Measurements from ENCODE around the gene NAALAD2. TPM values are rescaled to one million over a fixed set of nuclear protein-coding genes. Genes with fewer than 3 reads are reported as not detected.

NAALAD2 gene
- total and polyA plus RNA-seq, 2 experiments from 2014 or later, result 3.4 to 4.3 TPM

GRCh38 chr11:90189011-90189410 is 54.5 kb downstream of the NAALAD2 start:
- Histone ChIP-seq H3K4me1 (ENCODE audit: insufficient read depth) (0 out of 2 replicates have a peak, but pooled peaks cover 3% of the 10 kb centered on the region), H3K4me2 (no peak overlapping the region), H3K9me2 (ENCODE audit: insufficient read depth) (no peaks in the 10 kb centered on the region), H3K4me3 (no peak overlapping the region), H3F3A (replicated peaks; ENCODE audit: low read depth) (no peaks in the 10 kb centered on the region), H3K79me2 (replicated peaks; ENCODE audit: insufficient read depth) (no peaks in the 10 kb centered on the region), H3K27ac (ENCODE audit: low read depth) (no peak overlapping the region), H2AFZ (no peak overlapping the region), H4K20me1 (replicated peaks; ENCODE audit: insufficient read depth) (no peaks in the 10 kb centered on the region), H3K27me3 (ENCODE audit: insufficient read depth) (no peaks in the 10 kb centered on the region), H3K36me3 (ENCODE audit: insufficient read depth) (no peaks in the 10 kb centered on the region)
- H3K9me3 Mint-ChIP-seq, result no peaks in the 10 kb centered on the region; the same call in 2 of the 3 replicates
- H3K36me3 Mint-ChIP-seq (ENCODE audit: low read depth), result no peaks in the 10 kb centered on the region; the same call in 2 of the 3 replicates
- TF ChIP-seq ETS1 (IDR thresholded peaks at IDR 0.05), result no peak
- TF ChIP-seq, protein P1, sequence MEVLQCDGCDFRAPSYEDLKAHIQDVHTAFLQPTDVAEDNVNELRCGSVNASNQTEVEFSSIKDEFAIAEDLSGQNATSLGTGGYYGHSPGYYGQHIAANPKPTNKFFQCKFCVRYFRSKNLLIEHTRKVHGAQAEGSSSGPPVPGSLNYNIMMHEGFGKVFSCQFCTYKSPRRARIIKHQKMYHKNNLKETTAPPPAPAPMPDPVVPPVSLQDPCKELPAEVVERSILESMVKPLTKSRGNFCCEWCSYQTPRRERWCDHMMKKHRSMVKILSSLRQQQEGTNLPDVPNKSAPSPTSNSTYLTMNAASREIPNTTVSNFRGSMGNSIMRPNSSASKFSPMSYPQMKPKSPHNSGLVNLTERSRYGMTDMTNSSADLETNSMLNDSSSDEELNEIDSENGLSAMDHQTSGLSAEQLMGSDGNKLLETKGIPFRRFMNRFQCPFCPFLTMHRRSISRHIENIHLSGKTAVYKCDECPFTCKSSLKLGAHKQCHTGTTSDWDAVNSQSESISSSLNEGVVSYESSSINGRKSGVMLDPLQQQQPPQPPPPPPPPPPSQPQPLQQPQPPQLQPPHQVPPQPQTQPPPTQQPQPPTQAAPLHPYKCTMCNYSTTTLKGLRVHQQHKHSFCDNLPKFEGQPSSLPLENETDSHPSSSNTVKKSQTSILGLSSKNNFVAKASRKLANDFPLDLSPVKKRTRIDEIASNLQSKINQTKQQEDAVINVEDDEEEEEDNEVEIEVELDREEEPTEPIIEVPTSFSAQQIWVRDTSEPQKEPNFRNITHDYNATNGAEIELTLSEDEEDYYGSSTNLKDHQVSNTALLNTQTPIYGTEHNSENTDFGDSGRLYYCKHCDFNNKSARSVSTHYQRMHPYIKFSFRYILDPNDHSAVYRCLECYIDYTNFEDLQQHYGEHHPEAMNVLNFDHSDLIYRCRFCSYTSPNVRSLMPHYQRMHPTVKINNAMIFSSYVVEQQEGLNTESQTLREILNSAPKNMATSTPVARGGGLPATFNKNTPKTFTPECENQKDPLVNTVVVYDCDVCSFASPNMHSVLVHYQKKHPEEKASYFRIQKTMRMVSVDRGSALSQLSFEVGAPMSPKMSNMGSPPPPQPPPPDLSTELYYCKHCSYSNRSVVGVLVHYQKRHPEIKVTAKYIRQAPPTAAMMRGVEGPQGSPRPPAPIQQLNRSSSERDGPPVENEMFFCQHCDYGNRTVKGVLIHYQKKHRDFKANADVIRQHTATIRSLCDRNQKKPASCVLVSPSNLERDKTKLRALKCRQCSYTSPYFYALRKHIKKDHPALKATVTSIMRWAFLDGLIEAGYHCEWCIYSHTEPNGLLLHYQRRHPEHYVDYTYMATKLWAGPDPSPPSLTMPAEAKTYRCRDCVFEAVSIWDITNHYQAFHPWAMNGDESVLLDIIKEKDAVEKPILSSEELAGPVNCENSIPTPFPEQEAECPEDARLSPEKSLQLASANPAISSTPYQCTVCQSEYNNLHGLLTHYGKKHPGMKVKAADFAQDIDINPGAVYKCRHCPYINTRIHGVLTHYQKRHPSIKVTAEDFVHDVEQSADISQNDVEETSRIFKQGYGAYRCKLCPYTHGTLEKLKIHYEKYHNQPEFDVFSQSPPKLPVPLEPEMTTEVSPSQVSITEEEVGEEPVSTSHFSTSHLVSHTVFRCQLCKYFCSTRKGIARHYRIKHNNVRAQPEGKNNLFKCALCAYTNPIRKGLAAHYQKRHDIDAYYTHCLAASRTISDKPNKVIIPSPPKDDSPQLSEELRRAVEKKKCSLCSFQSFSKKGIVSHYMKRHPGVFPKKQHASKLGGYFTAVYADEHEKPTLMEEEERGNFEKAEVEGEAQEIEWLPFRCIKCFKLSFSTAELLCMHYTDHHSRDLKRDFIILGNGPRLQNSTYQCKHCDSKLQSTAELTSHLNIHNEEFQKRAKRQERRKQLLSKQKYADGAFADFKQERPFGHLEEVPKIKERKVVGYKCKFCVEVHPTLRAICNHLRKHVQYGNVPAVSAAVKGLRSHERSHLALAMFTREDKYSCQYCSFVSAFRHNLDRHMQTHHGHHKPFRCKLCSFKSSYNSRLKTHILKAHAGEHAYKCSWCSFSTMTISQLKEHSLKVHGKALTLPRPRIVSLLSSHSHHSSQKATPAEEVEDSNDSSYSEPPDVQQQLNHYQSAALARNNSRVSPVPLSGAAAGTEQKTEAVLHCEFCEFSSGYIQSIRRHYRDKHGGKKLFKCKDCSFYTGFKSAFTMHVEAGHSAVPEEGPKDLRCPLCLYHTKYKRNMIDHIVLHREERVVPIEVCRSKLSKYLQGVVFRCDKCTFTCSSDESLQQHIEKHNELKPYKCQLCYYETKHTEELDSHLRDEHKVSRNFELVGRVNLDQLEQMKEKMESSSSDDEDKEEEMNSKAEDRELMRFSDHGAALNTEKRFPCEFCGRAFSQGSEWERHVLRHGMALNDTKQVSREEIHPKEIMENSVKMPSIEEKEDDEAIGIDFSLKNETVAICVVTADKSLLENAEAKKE (CRISPR knock-in tag; IDR thresholded peaks at IDR 0.05), result 0 out of 2 replicates have a peak, but pooled peaks have one; percentile 15
- no peak for TF ChIP-seq CREB1 (CRISPR knock-in tag; IDR thresholded peaks at IDR 0.05; ENCODE audit: low read depth)
- peaks cover 4% of the 10 kb centered on the region for H3K4me1 Mint-ChIP-seq
- peak; percentile 41 for DNase-seq (ENCODE audit: low spot score)
- no peaks in the 10 kb centered on the region for H3K27me3 Mint-ChIP-seq (ENCODE audit: insufficient read depth, low read depth, poor library complexity)
- H3K27ac Mint-ChIP-seq, result peak overlapping the region; percentile 31; the same call in 1 of the 2 replicates
- no peak overlapping the region for H3K4me3 Mint-ChIP-seq
- ATAC-seq, result peak; percentile 34; the same call in 2 of the 3 replicates
